AG09309 (cell line): ENCODE results near the gene SMIM23.
A peak's percentile ranks its signal among the peaks of the same experiment; 100 is the strongest.

Experiments
- DNase-seq: peaks from one replicate; pipeline ENCODE4 v3.0.0-alpha.2; 2010; ENCODE audit warnings: low read depth
- H3K4me3 ChIP-seq: 2 replicates; pipeline ENCODE4 v1.5.1; 2011; ENCODE audit warnings: mild to moderate bottlenecking, low read depth, low read length, moderate library complexity; ENCODE audit not compliant: control insufficient read depth
- CTCF ChIP-seq: IDR thresholded peaks from 2 replicates; pipeline ENCODE4 v1.5.1; 2011; ENCODE audit warnings: mild to moderate bottlenecking, low read depth, low read length, inconsistent platforms; ENCODE audit not compliant: insufficient read depth, control insufficient read depth; ENCODE audit errors: missing control alignments

SMIM23 gene

GRCh38 chr5:171744882-171745281, 40.7 kb upstream of the SMIM23 start:
- DNase-seq, result no peak
- no peak for TF ChIP-seq CTCF
- no peak overlapping the region for H3K4me3 ChIP-seq

GRCh38 chr5:171745602-171746001, 40.0 kb upstream of the SMIM23 start:
- H3K4me3 ChIP-seq, result no peak overlapping the region
- DNase-seq, result no peak
- no peak for TF ChIP-seq CTCF

- no peak for DNase-seq
- TF ChIP-seq CTCF, result no peak
- H3K4me3 ChIP-seq, result no peak overlapping the region
Observed at GRCh38 chr5:171747061-171747859, 38.4 kb upstream of the SMIM23 start.

GRCh38 chr5:171748720-171749119, 36.9 kb upstream of the SMIM23 start:
- no peak for TF ChIP-seq CTCF
- DNase-seq, result no peak

GRCh38 chr5:171749365-171749764, 36.3 kb upstream of the SMIM23 start:
- no peak overlapping the region for H3K4me3 ChIP-seq
- no peak for DNase-seq
- TF ChIP-seq CTCF, result no peak

More at GRCh38 chr5:171748720-171749119, 36.9 kb upstream of the SMIM23 start:
- no peak overlapping the region for H3K4me3 ChIP-seq

GRCh38 chr5:171750311-171750788, 35.3 kb upstream of the SMIM23 start:
- H3K4me3 ChIP-seq, result no peak overlapping the region
- TF ChIP-seq CTCF, result no peak
- DNase-seq, result no peak

GRCh38 chr5:171755354-171755821, 30.2 kb upstream of the SMIM23 start:
- TF ChIP-seq CTCF, result no peak
- H3K4me3 ChIP-seq, result no peak overlapping the region
- DNase-seq, result peak; percentile 23
